H1 (cell line): ENCODE measurements around the gene SYMPK. TPM values are rescaled to one million over a fixed set of nuclear protein-coding genes. Genes with fewer than 3 reads are reported as not detected.

ENCODE experiments used
- CTCF ChIA-PET: fragments of 300-600 bp; sonication (Branson Sonifier 250); formaldehyde crosslinking; loops from one replicate; lab custom pipeline; 2021; ENCODE audit not compliant: partially characterized antibody; lab: Charles Lee
- POLR2A ChIA-PET: fragments of 300-600 bp; sonication (Branson Sonifier 250); formaldehyde crosslinking; loops from one replicate; lab custom pipeline; 2021; ENCODE audit warnings: inconsistent platforms; ENCODE audit not compliant: partially characterized antibody; lab: Charles Lee
- DNase-seq, 2 experiments: peaks; one replicate each; pipeline versions ENCODE4 v3.0.0 to v3.0.0-alpha.2; 2010 to 2022; ENCODE audit warnings: low spot score in 2 of 2, low read depth in 1 of 2, mixed read lengths in 1 of 2
- FAIRE-seq: peaks from 2 replicates; lab custom pipeline; 2011; peaks lifted over from hg19 to GRCh38; lab: Jason Lieb, UNC
- H2AFZ ChIP-seq: 2 replicates; pipeline ENCODE4 v1.8.1; 2012; ENCODE audit warnings: low read length, inconsistent platforms
- H2AK5ac ChIP-seq: 2 replicates; pipeline ENCODE4 v1.6.1; 2013; ENCODE audit warnings: low read depth, low read length
- H2BK120ac ChIP-seq: replicated peaks from 2 replicates; pipeline ENCODE3; 2013; ENCODE audit warnings: low read depth, low read length, inconsistent platforms
- H2BK12ac ChIP-seq: 2 replicates; pipeline ENCODE4 v1.6.1; 2013; ENCODE audit warnings: low read depth, low read length
- H2BK15ac ChIP-seq: 2 replicates; pipeline ENCODE4 v1.6.1; 2013; ENCODE audit warnings: low read length
- H2BK20ac ChIP-seq: 2 replicates; pipeline ENCODE4 v1.6.1; 2013; ENCODE audit warnings: low read length
- H2BK5ac ChIP-seq: 2 replicates; pipeline ENCODE4 v1.6.1; 2013; ENCODE audit warnings: low read depth, low read length
- H3K14ac ChIP-seq: 2 replicates; pipeline ENCODE4 v1.6.1; 2013; ENCODE audit warnings: inconsistent platforms; ENCODE audit not compliant: insufficient read length
- H3K18ac ChIP-seq: 2 replicates; pipeline ENCODE4 v1.6.1; 2013; ENCODE audit warnings: low read length; ENCODE audit errors: extremely low read depth
- H3K23ac ChIP-seq: 2 replicates; pipeline ENCODE4 v1.6.1; 2013; ENCODE audit warnings: inconsistent platforms; ENCODE audit not compliant: insufficient read length
- H3K23me2 ChIP-seq: 2 replicates; pipeline ENCODE4 v1.6.1; 2013; ENCODE audit warnings: low read depth, low read length
- H3K27ac ChIP-seq: 2 replicates; pipeline ENCODE4 v1.6.1; 2011; ENCODE audit warnings: low read depth, low read length, inconsistent platforms
- H3K27me3 ChIP-seq, 4 experiments: replicated peaks in 1 of 4; 1 replicate in 1 of 4; 2 replicates in 3 of 4; pipeline versions ENCODE4 v1.6.1 to v1.8.1; 2011 to 2013; ENCODE audit warnings: low read length in 3 of 4, mild to moderate bottlenecking in 3 of 4, inconsistent platforms in 2 of 4, mixed read lengths in 2 of 4, moderate library complexity in 1 of 4; ENCODE audit not compliant: control insufficient read depth in 3 of 4, insufficient read depth in 3 of 4; ENCODE audit errors: extremely low read depth in 1 of 4
- H3K36me3 ChIP-seq, 4 experiments: 2 replicates each; pipeline versions ENCODE4 v1.6.1 to v1.8.1; 2011 to 2013; ENCODE audit warnings: mild to moderate bottlenecking in 4 of 4, low read length in 3 of 4, moderate library complexity in 2 of 4, control low read depth in 1 of 4, inconsistent platforms in 1 of 4; ENCODE audit not compliant: insufficient read depth in 4 of 4, control insufficient read depth in 2 of 4
- H3K4ac ChIP-seq: replicated peaks from 2 replicates; pipeline ENCODE3; 2013; ENCODE audit warnings: low read length, low read depth, mixed read lengths, inconsistent platforms; ENCODE audit not compliant: insufficient read length
- H3K4me1 ChIP-seq, 4 experiments: replicated peaks in 1 of 4; 1 replicate in 1 of 4; 2 replicates in 3 of 4; pipeline versions ENCODE4 v1.6.1 to v1.8.1; 2011 to 2013; ENCODE audit warnings: low read length in 3 of 4, inconsistent platforms in 2 of 4, mixed read lengths in 1 of 4; ENCODE audit not compliant: insufficient read depth in 4 of 4, control insufficient read depth in 3 of 4
- H3K4me2 ChIP-seq, 2 experiments: 2 replicates each; pipeline versions ENCODE4 v1.6.1 to v1.8.1; 2011 to 2013; ENCODE audit warnings: low read depth in 2 of 2, low read length in 2 of 2, control low read depth in 1 of 2, inconsistent platforms in 1 of 2, mild to moderate bottlenecking in 1 of 2; ENCODE audit not compliant: insufficient read depth in 1 of 2
- H3K4me3 ChIP-seq, 4 experiments: fragments of 200-600, 300-600 bp in 1 of 4; sonication (generic), shearing (Covaris generic), sonication (Bioruptor Twin) in 1 of 4; 2 replicates each; pipeline versions ENCODE4 v1.5.1 to v1.8.1; 2011 to 2016; ENCODE audit warnings: low read length in 4 of 4, low read depth in 3 of 4, control low read depth in 2 of 4, inconsistent platforms in 2 of 4, mild to moderate bottlenecking in 2 of 4, mixed read lengths in 1 of 4, moderate library complexity in 1 of 4; ENCODE audit not compliant: insufficient read depth in 2 of 4; ENCODE audit errors: extremely low read depth in 1 of 4
- H3K56ac ChIP-seq: replicated peaks from 2 replicates; pipeline ENCODE3; 2013; ENCODE audit warnings: low read depth, mild to moderate bottlenecking, mixed read lengths, low read length, inconsistent platforms; ENCODE audit not compliant: insufficient read length
- H3K79me1 ChIP-seq: 2 replicates; pipeline ENCODE4 v1.6.1; 2013; ENCODE audit warnings: low read depth, low read length, control low read depth
- H3K79me2 ChIP-seq, 2 experiments: 2 replicates each; pipeline versions ENCODE4 v1.6.1 to v1.8.1; 2012 to 2013; ENCODE audit warnings: low read length in 2 of 2, mild to moderate bottlenecking in 2 of 2, inconsistent platforms in 1 of 2; ENCODE audit not compliant: insufficient read depth in 2 of 2, control insufficient read depth in 1 of 2
- H3K9ac ChIP-seq, 4 experiments: replicated peaks in 1 of 4; 1 replicate in 1 of 4; 2 replicates in 3 of 4; pipeline versions ENCODE4 v1.6.1 to v1.8.1; 2011 to 2013; ENCODE audit warnings: low read depth in 3 of 4, low read length in 3 of 4, control low read depth in 2 of 4, mild to moderate bottlenecking in 2 of 4, moderate library complexity in 2 of 4, inconsistent platforms in 1 of 4; ENCODE audit errors: extremely low read depth in 1 of 4
- H3K9me3 ChIP-seq, 2 experiments: 2 replicates each; pipeline versions ENCODE4 v1.6.1 to v1.8.1; 2012 to 2013; ENCODE audit warnings: mild to moderate bottlenecking in 2 of 2, moderate library complexity in 2 of 2, control low read depth in 1 of 2, inconsistent platforms in 1 of 2, low read depth in 1 of 2, low read length in 1 of 2, mixed read lengths in 1 of 2; ENCODE audit not compliant: insufficient read depth in 2 of 2
- H4K20me1 ChIP-seq, 2 experiments: replicated peaks in 1 of 2; 2 replicates each; pipeline versions ENCODE3 to v1.8.1; 2011 to 2013; ENCODE audit warnings: inconsistent platforms in 2 of 2, low read length in 2 of 2, mild to moderate bottlenecking in 1 of 2; ENCODE audit not compliant: insufficient read depth in 2 of 2, control insufficient read depth in 1 of 2
- H4K5ac ChIP-seq: 2 replicates; pipeline ENCODE4 v1.6.1; 2013; ENCODE audit warnings: low read length, low read depth, mixed read lengths, inconsistent platforms; ENCODE audit not compliant: insufficient read length
- H4K8ac ChIP-seq: 2 replicates; pipeline ENCODE4 v1.8.0; 2013; ENCODE audit warnings: mild to moderate bottlenecking, moderate library complexity, low read length, inconsistent platforms; ENCODE audit not compliant: insufficient read depth; ENCODE audit errors: extremely low read depth
- H4K91ac ChIP-seq: replicated peaks from 2 replicates; pipeline ENCODE3; 2013; ENCODE audit warnings: low read length, mixed read lengths, inconsistent platforms; ENCODE audit not compliant: insufficient read length
- ASH2L ChIP-seq: fragments of 200-600, 300-600 bp; sonication (generic); IDR thresholded peaks from one replicate; pipeline ENCODE4 v1.7.1; 2017; ENCODE audit warnings: low read length
- CHD1 ChIP-seq: IDR thresholded peaks from 2 replicates; pipeline ENCODE4 v1.6.1; 2012; ENCODE audit warnings: low read depth, low read length, improper control_type of control experiment
- EP300 ChIP-seq, 2 experiments: IDR thresholded peaks; 1 replicate in 1 of 2; 2 replicates in 1 of 2; pipeline ENCODE4 v1.6.1; 2011 to 2012; ENCODE audit warnings: low read depth in 2 of 2, low read length in 2 of 2, mild to moderate bottlenecking in 2 of 2, borderline replicate concordance in 1 of 2, inconsistent platforms in 1 of 2, moderate library complexity in 1 of 2
- EZH2 ChIP-seq: fragments of 200-600 bp; sonication (generic); IDR thresholded peaks from 2 replicates; pipeline ENCODE4 v1.7.1; 2012; ENCODE audit warnings: low read depth, mild to moderate bottlenecking, moderate library complexity, low read length, inconsistent platforms; ENCODE audit not compliant: severe bottlenecking
- HDAC2 ChIP-seq, 2 experiments: fragments of 300-600 bp in 1 of 2; sonication (generic) in 1 of 2; IDR thresholded peaks; 2 replicates each; pipeline ENCODE4 v1.6.1; 2011 to 2012; ENCODE audit warnings: low read depth in 2 of 2, low read length in 2 of 2, mild to moderate bottlenecking in 2 of 2, moderate library complexity in 2 of 2, borderline replicate concordance in 1 of 2, inconsistent platforms in 1 of 2
- KDM1A ChIP-seq: fragments of 200-600, 300-600 bp; sonication (generic); IDR thresholded peaks from 2 replicates; pipeline ENCODE4 v1.7.1; 2016; ENCODE audit warnings: mild to moderate bottlenecking, low read length, borderline replicate concordance
- RFX5 ChIP-seq: IDR thresholded peaks from 2 replicates; pipeline ENCODE4 v1.6.1; 2011; ENCODE audit warnings: low read depth, low read length, improper control_type of control experiment, borderline replicate concordance
- SIRT6 ChIP-seq: IDR thresholded peaks from one replicate; pipeline ENCODE4 v1.7.1; 2012; ENCODE audit warnings: low read length, inconsistent platforms
- SP2 ChIP-seq: IDR thresholded peaks from 2 replicates; pipeline ENCODE4 v1.6.1; 2012; ENCODE audit warnings: mild to moderate bottlenecking, low read length, inconsistent platforms
- SP4 ChIP-seq: IDR thresholded peaks from 2 replicates; pipeline ENCODE4 v1.6.1; 2012; ENCODE audit warnings: low read length, inconsistent platforms
- TAF7 ChIP-seq: optimal IDR thresholded peaks from 2 replicates; pipeline ENCODE3; 2011; ENCODE audit warnings: low read depth, mild to moderate bottlenecking, inconsistent platforms, low read length, moderate library complexity, borderline replicate concordance
- WGBS, 2 experiments: shearing (Covaris generic) in 1 of 2; methylation state at CpG; one replicate each; pipeline versions ENCODE4 v1.1.6 to v1.1.7; 2013 to 2015; ENCODE audit warnings: low lambda C conversion rate in 2 of 2, mixed read lengths in 2 of 2, inconsistent platforms in 1 of 2, low coverage in 1 of 2, missing lambda C conversion rate in 1 of 2; ENCODE audit not compliant: insufficient replicate concordance in 2 of 2, insufficient coverage in 1 of 2, insufficient read length in 1 of 2; ENCODE audit errors: extremely low coverage in 1 of 2, missing lambda C conversion rate in 1 of 2; 5-methylcytosine and 5-hydroxymethylcytosine counted together
- polyA plus RNA-seq, 7 experiments: library from polyadenylated mRNA; depleted of rRNA in 3 of 7; stranded (reverse) in 5 of 7; unstranded in 2 of 7; fragments of >200 nt in 5 of 7; fragments of 200-250 nt in 2 of 7; gene quantifications; 1 replicate in 5 of 7; 2 replicates in 1 of 7; 4 replicates in 1 of 7; pipeline versions ENCODE4 v1.2.1 to v1.2.3, GENCODE V29; 2011 to 2013; ENCODE audit warnings: missing spikeins in 2 of 7, mixed read lengths in 2 of 7
- total RNA-seq: library from RNA; stranded (reverse); fragmentation: NEBNext Ultra II Directional; extraction: Animal tissue kit (Norgen Biotek cat#: 25700); gene quantifications from 2 replicates; pipeline ENCODE4 v1.2.1, GENCODE V29; 2021
- TF ChIP-seq, protein P1 (sequence below): IDR thresholded peaks from 2 replicates; pipeline ENCODE4 v1.6.1; 2012; ENCODE audit warnings: inconsistent platforms
- TF ChIP-seq, protein P2 (sequence below): IDR thresholded peaks from 2 replicates; pipeline ENCODE4 v1.6.1; 2012; ENCODE audit warnings: inconsistent platforms

Gene SYMPK
- total and polyA plus RNA-seq, 2 of the 8 experiments (the other 6 are each of a cell fraction or from before 2014, with no cell fraction given), result 93.6 to 99.5 TPM

DNA sequence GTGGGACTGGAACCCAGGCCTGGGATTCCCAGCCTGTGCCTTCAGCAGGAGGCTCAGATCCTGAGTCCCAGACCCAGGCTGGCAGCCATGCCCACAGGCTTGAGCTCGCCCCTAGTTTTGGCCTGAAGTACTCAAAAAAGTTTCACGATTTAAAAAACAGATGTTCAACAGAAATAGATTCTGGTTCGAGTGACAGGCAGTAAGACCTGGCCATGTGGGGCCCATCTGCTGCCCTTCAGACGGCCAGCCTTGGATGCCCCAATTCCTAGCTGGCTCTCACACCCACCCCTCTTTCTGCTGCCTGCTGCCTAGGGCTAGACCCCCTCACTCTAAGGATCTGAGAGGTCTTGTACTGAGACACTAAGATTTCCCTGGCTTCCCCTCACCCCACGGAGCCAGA lies 77.8 kb downstream of the SYMPK start:
- Histone ChIP-seq H4K20me1 (peaks cover 11 to 25% of the 10 kb centered on the region in 2 experiments), H3K79me2 (no peaks in the 10 kb centered on the region), H3K4me2 (no peak overlapping the region), H3K4me1 (peaks cover 3 to 19% (median 10%) of the 10 kb centered on the region in 4 experiments), H2BK120ac (no peak overlapping the region), H2BK5ac (no peak overlapping the region), H4K5ac (no peak overlapping the region), H3K79me1 (0 out of 2 replicates have a peak, but pooled peaks cover 4% of the 10 kb centered on the region), H3K9me3 (no peaks in the 10 kb centered on the region), H2BK12ac (no peak overlapping the region), H3K27ac (no peak overlapping the region), H3K4me3 (no peak overlapping the region), H2AK5ac (no peak overlapping the region), H3K56ac (no peak overlapping the region), H3K27me3 (peaks cover 0 to 2% (median 0%) of the 10 kb centered on the region in 4 experiments; a peak in 1 of 7 replicates), H4K8ac (no peak overlapping the region), H3K18ac (no peak overlapping the region), H2AFZ (no peak overlapping the region), H3K4ac (no peak overlapping the region), H3K14ac (no peak overlapping the region), H4K91ac (no peak overlapping the region), H2BK20ac (no peak overlapping the region), H3K9ac (no peak overlapping the region), H3K36me3 (peaks cover 4 to 28% (median 16%) of the 10 kb centered on the region in 4 experiments; a peak in 6 of 8 replicates), H3K23ac (no peak overlapping the region), H3K23me2 (no peaks in the 10 kb centered on the region), H2BK15ac (no peak overlapping the region)
- WGBS, 2 experiments, result 87% methylated on average over 5 of the region's 5 CpGs; no CpG with 5 or more reads in 1 of the 2 experiments
- DNase-seq, result no peak
- ChIA-PET POLR2A (interaction anchor here (0.9 to 9.5 kb wide), 4 partner anchors 12 to 32 kb away, joined by 3 to 133 read pairs (median 4); partner anchors contain the start of gene SIX5), CTCF (interaction anchor here (1.8 to 2.7 kb wide), 2 partner anchors 11 to 14 kb away, joined by 8 to 9 read pairs; no protein-coding TSS in a partner anchor)
- FAIRE-seq, result no peak
- TF ChIP-seq RFX5, result no peak
- no peak for TF ChIP-seq ASH2L
- TF ChIP-seq EZH2, result no peak
- no peak for TF ChIP-seq KDM1A
- no peak for TF ChIP-seq SP4
- no peak for TF ChIP-seq CHD1
- TF ChIP-seq, protein P1, sequence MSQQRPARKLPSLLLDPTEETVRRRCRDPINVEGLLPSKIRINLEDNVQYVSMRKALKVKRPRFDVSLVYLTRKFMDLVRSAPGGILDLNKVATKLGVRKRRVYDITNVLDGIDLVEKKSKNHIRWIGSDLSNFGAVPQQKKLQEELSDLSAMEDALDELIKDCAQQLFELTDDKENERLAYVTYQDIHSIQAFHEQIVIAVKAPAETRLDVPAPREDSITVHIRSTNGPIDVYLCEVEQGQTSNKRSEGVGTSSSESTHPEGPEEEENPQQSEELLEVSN, result no peak
- TF ChIP-seq EP300 (IDR thresholded peaks at IDR 0.05; ENCODE audit: borderline replicate concordance in 1 of 2, low read depth in 2 of 2, low read length in 2 of 2), result no peak
- no peak for TF ChIP-seq TAF7
- TF ChIP-seq SIRT6, result no peak
- TF ChIP-seq HDAC2 (IDR thresholded peaks at IDR 0.05; ENCODE audit: borderline replicate concordance in 1 of 2, low read depth in 2 of 2, low read length in 2 of 2), result no peak
- TF ChIP-seq SP2, result no peak
- TF ChIP-seq, protein P2, sequence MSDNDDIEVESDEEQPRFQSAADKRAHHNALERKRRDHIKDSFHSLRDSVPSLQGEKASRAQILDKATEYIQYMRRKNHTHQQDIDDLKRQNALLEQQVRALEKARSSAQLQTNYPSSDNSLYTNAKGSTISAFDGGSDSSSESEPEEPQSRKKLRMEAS, result no peak
